ENCODE data around the gene MYBPC3. TPM values are rescaled to one million over a fixed set of nuclear protein-coding genes. Genes with fewer than 3 reads are reported as not detected.

The MYBPC3 gene
- total RNA-seq, 2 donors from 2014 or later: not detected

- no peak for TF ChIP-seq CTCF (IDR thresholded peaks at IDR 0.05)
- H3K27me3 ChIP-seq (replicated peaks; ENCODE audit: insufficient read depth): no peaks in the 10 kb centered on the region
- peaks cover 0 to 8% of the 10 kb centered on the region in 2 donors for H3K4me1 ChIP-seq (ENCODE audit: control insufficient read depth in 1 of 2, low read depth in 2 of 2)
- H3K9me3 ChIP-seq: no peaks in the 10 kb centered on the region
- DNase-seq (ENCODE audit: low spot score) (no peak), ATAC-seq (ENCODE audit: insufficient number of reproducible peaks, low FRiP score, low read depth) (no peak)
- H3K27ac ChIP-seq: peak overlapping the region in 1 of 2 donors; percentile 17
- H3K36me3 ChIP-seq: peaks cover 35% of the 10 kb centered on the region
- no peak overlapping the region for H3K4me3 ChIP-seq
Measured at GRCh38 chr11:47329987-47330931, 22.2 kb downstream of the MYBPC3 start.

- Histone ChIP-seq H3K27ac (no peak overlapping the region), H3K36me3 (peaks cover 41% of the 10 kb centered on the region), H3K9me3 (no peaks in the 10 kb centered on the region), H3K4me1 (ENCODE audit: control insufficient read depth in 1 of 2, low read depth in 2 of 2) (peaks cover 0 to 8% of the 10 kb centered on the region in 2 donors), H3K4me3 (no peak overlapping the region), H3K27me3 (replicated peaks; ENCODE audit: insufficient read depth) (no peaks in the 10 kb centered on the region)
- no peak for TF ChIP-seq CTCF (IDR thresholded peaks at IDR 0.05)
- ATAC-seq (ENCODE audit: insufficient number of reproducible peaks, low FRiP score, low read depth): no peak
- DNase-seq (ENCODE audit: low spot score): no peak
Measured at GRCh38 chr11:47329431-47329986, 23.0 kb downstream of the MYBPC3 start.

- peaks cover 41% of the 10 kb centered on the region for H3K36me3 ChIP-seq
- H3K4me1 ChIP-seq (ENCODE audit: control insufficient read depth in 1 of 2, low read depth in 2 of 2): peaks cover 0 to 8% of the 10 kb centered on the region in 2 donors
- H3K27ac ChIP-seq: no peak overlapping the region
- no peak for TF ChIP-seq CTCF (IDR thresholded peaks at IDR 0.05)
- no peak for DNase-seq (ENCODE audit: low spot score)
- H3K27me3 ChIP-seq (replicated peaks; ENCODE audit: insufficient read depth): no peaks in the 10 kb centered on the region
- no peaks in the 10 kb centered on the region for H3K9me3 ChIP-seq
- no peak overlapping the region for H3K4me3 ChIP-seq
- no peak for ATAC-seq (ENCODE audit: insufficient number of reproducible peaks, low FRiP score, low read depth)
Measured at GRCh38 chr11:47328449-47329390, 23.8 kb downstream of the MYBPC3 start.

GRCh38 chr11:47327949-47328348 lies 24.6 kb downstream of the MYBPC3 start:
- no peak for TF ChIP-seq CTCF (IDR thresholded peaks at IDR 0.05)
- H3K27ac ChIP-seq: no peak overlapping the region
- H3K27me3 ChIP-seq (replicated peaks; ENCODE audit: insufficient read depth): no peaks in the 10 kb centered on the region
- ATAC-seq (ENCODE audit: insufficient number of reproducible peaks, low FRiP score, low read depth): no peak
- H3K36me3 ChIP-seq: peaks cover 41% of the 10 kb centered on the region
- no peaks in the 10 kb centered on the region for H3K9me3 ChIP-seq
- H3K4me3 ChIP-seq: no peak overlapping the region
- no peak for DNase-seq (ENCODE audit: low spot score)
- H3K4me1 ChIP-seq (ENCODE audit: control insufficient read depth in 1 of 2, low read depth in 2 of 2): peaks cover 0 to 8% of the 10 kb centered on the region in 2 donors
